DOHH2 (cell line): ENCODE results near the gene HOXB1.
"Not testable (repeated sequence)": the region's sequence is repeated elsewhere in the genome, so short reads cannot be mapped to it uniquely, and the experiment has no call there.

Experiments used
- CTCF ChIP-seq: fragments of 200-600 bp; sonication (generic); IDR thresholded peaks from one replicate; pipeline ENCODE4 v1.5.1; 2014; ENCODE audit warnings: antibody characterized with exemption, mild to moderate bottlenecking, low read depth, low read length; ENCODE audit not compliant: poor library complexity, severe bottlenecking
- EZH2phosphoT487 ChIP-seq: fragments of 200-600 bp; sonication (generic); IDR thresholded peaks from 2 replicates; pipeline ENCODE4 v1.6.1; 2017; ENCODE audit warnings: borderline replicate concordance, mild to moderate bottlenecking, antibody characterized with exemption, low read length, moderate library complexity, mixed read lengths

GRCh38 chr17:48535793-48536559 is 5.2 kb upstream of the HOXB1 start:
- TF ChIP-seq CTCF, EZH2phosphoT487: not testable (repeated sequence)
